Measurements from ENCODE around the gene DLGAP1. TPM values are rescaled to one million over a fixed set of nuclear protein-coding genes. Genes with fewer than 3 reads are reported as not detected.

Gene DLGAP1
- total RNA-seq, 1 donor from 2014 or later, result 3.7 TPM

- Mint-ChIP-seq H3K27ac (peak overlapping the region; percentile 80), H3K36me3 (no peaks in the 10 kb centered on the region), H3K4me3 (no peak overlapping the region), H3K27me3 (no peaks in the 10 kb centered on the region), H3K9me3 (no peaks in the 10 kb centered on the region), H3K4me1 (ENCODE audit: unreplicated experiment) (peaks cover 28% of the 10 kb centered on the region)
- no peak for TF ChIP-seq CTCF (conservative IDR thresholded peaks at IDR 0.05)
- DNase-seq (ENCODE audit: extremely low spot score, unreplicated experiment), result no peak
Observed at GRCh38 chr18:3649135-3649632, 805.9 kb downstream of the DLGAP1 start.

- no peak for TF ChIP-seq CTCF (conservative IDR thresholded peaks at IDR 0.05)
- peak overlapping the region; percentile 80 for H3K27ac Mint-ChIP-seq
- H3K36me3 Mint-ChIP-seq, result no peaks in the 10 kb centered on the region
- peaks cover 23% of the 10 kb centered on the region for H3K4me1 Mint-ChIP-seq (ENCODE audit: unreplicated experiment)
- DNase-seq (ENCODE audit: extremely low spot score, unreplicated experiment), result no peak
- H3K27me3 Mint-ChIP-seq, result no peaks in the 10 kb centered on the region
- no peak overlapping the region for H3K4me3 Mint-ChIP-seq
- no peaks in the 10 kb centered on the region for H3K9me3 Mint-ChIP-seq
Observed at GRCh38 chr18:3648641-3649040, 806.5 kb downstream of the DLGAP1 start.

GRCh38 chr18:3648200-3648599 lies 806.9 kb downstream of the DLGAP1 start:
- peaks cover 22% of the 10 kb centered on the region for H3K4me1 Mint-ChIP-seq (ENCODE audit: unreplicated experiment)
- H3K4me3 Mint-ChIP-seq, result no peak overlapping the region
- H3K36me3 Mint-ChIP-seq, result no peaks in the 10 kb centered on the region
- TF ChIP-seq CTCF (conservative IDR thresholded peaks at IDR 0.05), result no peak
- DNase-seq (ENCODE audit: extremely low spot score, unreplicated experiment), result no peak
- H3K27ac Mint-ChIP-seq, result peak overlapping the region; percentile 80
- H3K9me3 Mint-ChIP-seq, result no peaks in the 10 kb centered on the region
- no peaks in the 10 kb centered on the region for H3K27me3 Mint-ChIP-seq

GRCh38 chr18:3647636-3648035 lies 807.5 kb downstream of the DLGAP1 start:
- Mint-ChIP-seq H3K4me3 (no peak overlapping the region), H3K9me3 (no peaks in the 10 kb centered on the region), H3K36me3 (no peaks in the 10 kb centered on the region), H3K27me3 (no peaks in the 10 kb centered on the region), H3K4me1 (ENCODE audit: unreplicated experiment) (peaks cover 16% of the 10 kb centered on the region), H3K27ac (no peak overlapping the region)
- TF ChIP-seq CTCF (conservative IDR thresholded peaks at IDR 0.05), result no peak
- no peak for DNase-seq (ENCODE audit: extremely low spot score, unreplicated experiment)

- DNase-seq (ENCODE audit: extremely low spot score, unreplicated experiment), result no peak
- no peaks in the 10 kb centered on the region for H3K27me3 Mint-ChIP-seq
- no peak overlapping the region for H3K4me3 Mint-ChIP-seq
- H3K36me3 Mint-ChIP-seq, result no peaks in the 10 kb centered on the region
- no peaks in the 10 kb centered on the region for H3K9me3 Mint-ChIP-seq
- no peak overlapping the region for H3K27ac Mint-ChIP-seq
- no peak for TF ChIP-seq CTCF (conservative IDR thresholded peaks at IDR 0.05)
- H3K4me1 Mint-ChIP-seq (ENCODE audit: unreplicated experiment), result peaks cover 14% of the 10 kb centered on the region
Observed at GRCh38 chr18:3645384-3646156, 809.5 kb downstream of the DLGAP1 start.

All from type B pancreatic cell (in vitro differentiated cells).